Measurements from ENCODE around the gene PCCA. TPM values are rescaled to one million over a fixed set of nuclear protein-coding genes. Genes with fewer than 3 reads are reported as not detected.
"Not testable (repeated sequence)": the region's sequence is repeated elsewhere in the genome, so short reads cannot be mapped to it uniquely, and the experiment has no call there.

Gene PCCA
- total RNA-seq, 2 donors from 2014 or later = 52.7 to 66.4 TPM

- 82% methylated on average over 5 of the region's 5 CpGs for WGBS
- DNase-seq (ENCODE audit: low spot score) = no peak
- H3K4me1 ChIP-seq (replicated peaks) = no peaks in the 10 kb centered on the region
- no peaks in the 10 kb centered on the region for H3K36me3 ChIP-seq
- TF ChIP-seq, protein P1, sequence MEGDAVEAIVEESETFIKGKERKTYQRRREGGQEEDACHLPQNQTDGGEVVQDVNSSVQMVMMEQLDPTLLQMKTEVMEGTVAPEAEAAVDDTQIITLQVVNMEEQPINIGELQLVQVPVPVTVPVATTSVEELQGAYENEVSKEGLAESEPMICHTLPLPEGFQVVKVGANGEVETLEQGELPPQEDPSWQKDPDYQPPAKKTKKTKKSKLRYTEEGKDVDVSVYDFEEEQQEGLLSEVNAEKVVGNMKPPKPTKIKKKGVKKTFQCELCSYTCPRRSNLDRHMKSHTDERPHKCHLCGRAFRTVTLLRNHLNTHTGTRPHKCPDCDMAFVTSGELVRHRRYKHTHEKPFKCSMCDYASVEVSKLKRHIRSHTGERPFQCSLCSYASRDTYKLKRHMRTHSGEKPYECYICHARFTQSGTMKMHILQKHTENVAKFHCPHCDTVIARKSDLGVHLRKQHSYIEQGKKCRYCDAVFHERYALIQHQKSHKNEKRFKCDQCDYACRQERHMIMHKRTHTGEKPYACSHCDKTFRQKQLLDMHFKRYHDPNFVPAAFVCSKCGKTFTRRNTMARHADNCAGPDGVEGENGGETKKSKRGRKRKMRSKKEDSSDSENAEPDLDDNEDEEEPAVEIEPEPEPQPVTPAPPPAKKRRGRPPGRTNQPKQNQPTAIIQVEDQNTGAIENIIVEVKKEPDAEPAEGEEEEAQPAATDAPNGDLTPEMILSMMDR (IDR thresholded peaks at IDR 0.05) = no peak
- TF ChIP-seq POLR2A (IDR thresholded peaks at IDR 0.05) (no peak), POLR2AphosphoS5 (IDR thresholded peaks at IDR 0.05) (no peak)
- intact Hi-C loops (cut with DNase I) = no loop called here
- no peaks in the 10 kb centered on the region for H3K9me3 ChIP-seq
- no peaks in the 10 kb centered on the region for H3K27me3 ChIP-seq (replicated peaks; ENCODE audit: insufficient read depth)
- H3K27ac ChIP-seq = no peak overlapping the region
- no peak overlapping the region for H3K4me3 ChIP-seq
Measured at GRCh38 chr13:100173203-100173602, 84.3 kb downstream of the PCCA start.

- 86% methylated on average over 4 of the region's 4 CpGs for WGBS
- H3K27ac ChIP-seq; H3K27me3 ChIP-seq (replicated peaks; ENCODE audit: insufficient read depth); H3K36me3 ChIP-seq; H3K9me3 ChIP-seq; H3K4me1 ChIP-seq (replicated peaks); DNase-seq (ENCODE audit: low spot score); H3K4me3 ChIP-seq; intact Hi-C loops (cut with DNase I): not testable (repeated sequence)
Measured at GRCh38 chr13:100174455-100174854, 85.6 kb downstream of the PCCA start.

DNA sequence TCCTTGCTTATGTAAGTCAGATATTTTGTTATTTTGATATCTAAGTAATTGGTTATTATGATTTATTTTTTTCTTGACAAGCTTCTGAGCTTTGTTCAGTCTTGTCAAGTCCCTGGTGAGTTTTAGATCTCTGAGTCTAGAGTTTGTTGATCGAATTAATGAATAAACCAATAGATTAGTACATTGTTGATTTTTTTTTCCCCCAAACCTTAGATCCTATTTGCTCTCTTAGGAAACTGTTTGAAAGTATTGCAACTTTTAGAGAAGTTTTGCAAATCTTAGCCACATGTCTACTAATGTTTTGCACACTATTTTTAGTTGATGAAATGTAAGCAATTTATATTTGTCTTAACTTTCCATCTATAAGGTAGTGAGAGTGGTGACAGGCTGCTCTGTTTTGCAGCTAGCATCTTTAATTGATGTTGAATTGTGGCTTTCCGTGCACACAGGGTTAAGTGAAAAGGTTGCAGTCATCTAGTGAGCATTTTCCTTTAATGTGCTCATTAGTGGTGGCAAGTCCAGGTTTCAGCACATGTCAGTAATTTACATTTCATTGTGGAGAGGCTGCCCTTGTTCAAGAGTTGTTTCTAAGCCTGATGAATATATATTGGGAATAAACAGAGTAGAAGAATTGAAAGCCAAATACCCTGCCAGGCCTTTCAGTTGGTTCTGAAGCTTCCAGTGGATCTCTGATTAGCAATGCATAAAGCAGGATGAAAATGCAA is 86.3 kb downstream of the PCCA start:
- intact Hi-C loops (cut with DNase I) = no loop called here
- WGBS = 95% methylated on average over 2 of the region's 2 CpGs
- TF ChIP-seq POLR2A (IDR thresholded peaks at IDR 0.05) (no peak), POLR2AphosphoS5 (IDR thresholded peaks at IDR 0.05) (no peak)
- TF ChIP-seq, protein P1 (IDR thresholded peaks at IDR 0.05) = no peak
- no peaks in the 10 kb centered on the region for H3K4me1 ChIP-seq (replicated peaks)
- no peaks in the 10 kb centered on the region for H3K27me3 ChIP-seq (replicated peaks; ENCODE audit: insufficient read depth)
- no peak overlapping the region for H3K27ac ChIP-seq
- no peaks in the 10 kb centered on the region for H3K36me3 ChIP-seq
- no peak overlapping the region for H3K4me3 ChIP-seq
- no peak for DNase-seq (ENCODE audit: low spot score)
- H3K9me3 ChIP-seq = no peaks in the 10 kb centered on the region

DNA sequence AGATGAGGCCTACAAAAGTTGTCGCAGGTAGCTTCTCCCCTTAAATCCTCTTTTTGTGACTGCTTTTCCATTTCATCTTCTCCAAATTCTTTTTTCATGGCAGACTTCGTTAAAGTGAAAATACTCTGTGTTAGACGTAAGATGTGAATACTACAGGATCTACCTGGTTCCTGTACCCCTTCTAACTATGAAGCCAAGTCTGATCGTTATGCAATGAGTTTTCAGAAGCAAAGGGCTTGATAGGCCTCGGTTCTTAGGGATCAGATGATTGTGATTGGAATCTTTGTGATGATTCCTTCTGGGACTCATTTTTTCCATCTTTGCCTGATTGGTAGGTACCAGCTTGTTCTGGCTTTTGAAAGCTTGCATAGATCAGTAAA is 86.9 kb downstream of the PCCA start:
- DNase-seq (ENCODE audit: low spot score) = no peak
- WGBS = 85% methylated on average over 5 of the region's 5 CpGs
- no peaks in the 10 kb centered on the region for H3K4me1 ChIP-seq (replicated peaks)
- no peaks in the 10 kb centered on the region for H3K36me3 ChIP-seq
- intact Hi-C loops (cut with DNase I) = no loop called here
- no peak overlapping the region for H3K27ac ChIP-seq
- no peak overlapping the region for H3K4me3 ChIP-seq
- H3K27me3 ChIP-seq (replicated peaks; ENCODE audit: insufficient read depth) = no peaks in the 10 kb centered on the region
- H3K9me3 ChIP-seq = no peaks in the 10 kb centered on the region
- TF ChIP-seq, protein P1 (IDR thresholded peaks at IDR 0.05) = no peak
- no peak for TF ChIP-seq POLR2AphosphoS5 (IDR thresholded peaks at IDR 0.05)
- TF ChIP-seq POLR2A (IDR thresholded peaks at IDR 0.05) = no peak

DNA sequence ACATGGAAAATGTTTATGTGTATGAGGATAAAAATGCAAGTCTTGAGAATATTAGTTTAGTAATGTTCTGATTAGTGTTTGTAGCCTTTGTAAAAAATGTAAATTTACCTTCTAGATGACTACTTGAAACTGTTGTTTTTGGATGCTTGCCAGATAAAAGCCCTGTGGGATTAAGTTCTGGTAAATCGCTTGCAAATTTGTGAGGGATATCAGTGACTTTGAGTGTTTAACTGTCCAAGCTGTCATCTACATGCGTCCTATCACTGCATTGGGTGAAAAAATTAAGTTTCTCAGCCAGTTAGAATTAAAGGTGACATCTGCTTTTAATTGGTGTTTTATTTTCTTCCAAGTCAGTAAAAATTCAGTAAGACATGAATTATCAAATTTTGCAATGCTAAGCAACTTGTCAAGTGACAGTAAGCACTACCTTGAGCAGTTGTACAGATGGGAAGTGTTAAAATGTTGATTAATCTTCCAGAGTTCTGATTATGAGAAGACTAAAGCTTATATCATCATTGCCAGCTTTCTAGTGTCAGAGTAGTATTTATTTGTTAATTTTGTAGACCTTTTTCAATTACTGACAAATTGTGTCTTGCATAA is 88.0 kb downstream of the PCCA start:
- intact Hi-C loops (cut with DNase I) = no loop called here
- DNase-seq (ENCODE audit: low spot score) = no peak
- Histone ChIP-seq H3K36me3 (no peaks in the 10 kb centered on the region), H3K27ac (no peak overlapping the region), H3K4me3 (no peak overlapping the region), H3K27me3 (replicated peaks; ENCODE audit: insufficient read depth) (no peaks in the 10 kb centered on the region), H3K9me3 (no peaks in the 10 kb centered on the region), H3K4me1 (replicated peaks) (no peaks in the 10 kb centered on the region)
- WGBS = 70% methylated on average over 2 of the region's 2 CpGs
- TF ChIP-seq, protein P1 (IDR thresholded peaks at IDR 0.05) = no peak
- TF ChIP-seq POLR2AphosphoS5 (IDR thresholded peaks at IDR 0.05) (no peak), POLR2A (IDR thresholded peaks at IDR 0.05) (no peak)

Measured in prostate gland (tissue), 2 donors.